Measurements from ENCODE around the gene PEX6.

Gene PEX6, protein sequence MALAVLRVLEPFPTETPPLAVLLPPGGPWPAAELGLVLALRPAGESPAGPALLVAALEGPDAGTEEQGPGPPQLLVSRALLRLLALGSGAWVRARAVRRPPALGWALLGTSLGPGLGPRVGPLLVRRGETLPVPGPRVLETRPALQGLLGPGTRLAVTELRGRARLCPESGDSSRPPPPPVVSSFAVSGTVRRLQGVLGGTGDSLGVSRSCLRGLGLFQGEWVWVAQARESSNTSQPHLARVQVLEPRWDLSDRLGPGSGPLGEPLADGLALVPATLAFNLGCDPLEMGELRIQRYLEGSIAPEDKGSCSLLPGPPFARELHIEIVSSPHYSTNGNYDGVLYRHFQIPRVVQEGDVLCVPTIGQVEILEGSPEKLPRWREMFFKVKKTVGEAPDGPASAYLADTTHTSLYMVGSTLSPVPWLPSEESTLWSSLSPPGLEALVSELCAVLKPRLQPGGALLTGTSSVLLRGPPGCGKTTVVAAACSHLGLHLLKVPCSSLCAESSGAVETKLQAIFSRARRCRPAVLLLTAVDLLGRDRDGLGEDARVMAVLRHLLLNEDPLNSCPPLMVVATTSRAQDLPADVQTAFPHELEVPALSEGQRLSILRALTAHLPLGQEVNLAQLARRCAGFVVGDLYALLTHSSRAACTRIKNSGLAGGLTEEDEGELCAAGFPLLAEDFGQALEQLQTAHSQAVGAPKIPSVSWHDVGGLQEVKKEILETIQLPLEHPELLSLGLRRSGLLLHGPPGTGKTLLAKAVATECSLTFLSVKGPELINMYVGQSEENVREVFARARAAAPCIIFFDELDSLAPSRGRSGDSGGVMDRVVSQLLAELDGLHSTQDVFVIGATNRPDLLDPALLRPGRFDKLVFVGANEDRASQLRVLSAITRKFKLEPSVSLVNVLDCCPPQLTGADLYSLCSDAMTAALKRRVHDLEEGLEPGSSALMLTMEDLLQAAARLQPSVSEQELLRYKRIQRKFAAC

DNA sequence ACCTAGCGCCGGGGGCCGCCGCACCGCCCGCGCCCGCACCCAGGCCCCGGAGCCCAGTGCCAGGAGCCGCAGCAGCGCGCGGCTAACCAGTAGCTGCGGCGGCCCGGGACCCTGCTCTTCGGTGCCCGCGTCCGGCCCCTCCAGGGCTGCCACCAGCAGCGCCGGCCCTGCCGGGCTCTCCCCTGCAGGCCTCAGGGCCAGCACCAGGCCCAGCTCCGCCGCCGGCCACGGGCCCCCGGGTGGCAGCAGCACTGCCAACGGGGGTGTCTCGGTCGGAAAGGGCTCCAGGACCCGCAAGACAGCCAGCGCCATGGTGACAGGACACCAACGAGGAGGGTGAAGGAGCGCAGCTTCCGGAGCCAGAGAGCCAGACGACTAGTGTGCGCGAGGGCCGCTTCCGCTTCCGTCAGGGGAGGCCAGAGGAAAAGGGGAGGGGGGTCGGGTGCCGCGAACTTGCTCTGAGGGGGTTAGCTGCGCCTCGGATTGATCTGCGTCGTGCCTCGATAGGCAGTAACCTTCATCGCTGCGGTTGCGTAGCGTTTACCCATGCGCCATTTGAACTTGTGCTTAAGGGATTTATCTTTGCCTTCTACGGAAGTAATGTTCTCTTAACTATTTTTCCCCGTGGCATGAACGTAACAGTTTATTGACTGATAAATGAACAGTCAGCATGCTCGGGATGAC is at the start of gene PEX6:
PEX6 (minus strand) TSS at position 343 of the 684 bp plus-strand sequence; CDS start at position 312, 31 bp downstream.
- Histone ChIP-seq H3K4me3 (ENCODE audit: low read depth, low read length) (peak within 1 kb of the TSS; percentile 79), H3K9me3 (ENCODE audit: severe bottlenecking) (no peaks in the 10 kb centered on the region), H3K27ac (peak within 1 kb of the TSS; percentile 66), H3K27me3 (ENCODE audit: insufficient read depth, low read depth, severe bottlenecking) (no peaks in the 10 kb centered on the region), H3K36me3 (peaks cover 14% of the 10 kb centered on the region)
- peak; percentile 99 for DNase-seq
- TF ChIP-seq, protein P1, sequence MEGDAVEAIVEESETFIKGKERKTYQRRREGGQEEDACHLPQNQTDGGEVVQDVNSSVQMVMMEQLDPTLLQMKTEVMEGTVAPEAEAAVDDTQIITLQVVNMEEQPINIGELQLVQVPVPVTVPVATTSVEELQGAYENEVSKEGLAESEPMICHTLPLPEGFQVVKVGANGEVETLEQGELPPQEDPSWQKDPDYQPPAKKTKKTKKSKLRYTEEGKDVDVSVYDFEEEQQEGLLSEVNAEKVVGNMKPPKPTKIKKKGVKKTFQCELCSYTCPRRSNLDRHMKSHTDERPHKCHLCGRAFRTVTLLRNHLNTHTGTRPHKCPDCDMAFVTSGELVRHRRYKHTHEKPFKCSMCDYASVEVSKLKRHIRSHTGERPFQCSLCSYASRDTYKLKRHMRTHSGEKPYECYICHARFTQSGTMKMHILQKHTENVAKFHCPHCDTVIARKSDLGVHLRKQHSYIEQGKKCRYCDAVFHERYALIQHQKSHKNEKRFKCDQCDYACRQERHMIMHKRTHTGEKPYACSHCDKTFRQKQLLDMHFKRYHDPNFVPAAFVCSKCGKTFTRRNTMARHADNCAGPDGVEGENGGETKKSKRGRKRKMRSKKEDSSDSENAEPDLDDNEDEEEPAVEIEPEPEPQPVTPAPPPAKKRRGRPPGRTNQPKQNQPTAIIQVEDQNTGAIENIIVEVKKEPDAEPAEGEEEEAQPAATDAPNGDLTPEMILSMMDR (IDR thresholded peaks at IDR 0.05; ENCODE audit: low read depth, low read length), result no peak

DNA sequence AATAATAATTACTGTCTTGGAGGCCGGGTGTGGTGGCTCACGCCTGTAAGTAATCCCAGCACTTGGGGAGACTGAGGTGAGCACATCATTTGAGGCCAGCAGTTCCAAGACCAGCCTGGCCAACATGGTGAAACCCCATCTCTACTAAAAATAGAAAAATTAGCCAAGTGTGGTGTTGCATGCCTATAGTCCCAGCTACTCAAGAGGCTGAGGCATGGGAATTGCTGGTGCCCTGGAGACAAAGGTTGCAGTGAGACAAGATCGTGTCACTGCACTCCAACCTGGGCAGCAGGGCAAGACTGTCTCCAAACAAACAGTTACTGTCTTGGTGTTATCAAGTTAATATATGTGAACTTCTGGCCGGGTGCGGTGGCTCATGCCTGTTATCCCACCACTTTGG is 47.4 kb upstream of the PEX6 start:
- peaks cover 87% of the 10 kb centered on the region for H3K36me3 ChIP-seq
- DNase-seq, result no peak
- H3K9me3 ChIP-seq (ENCODE audit: severe bottlenecking), result no peaks in the 10 kb centered on the region
- H3K27ac ChIP-seq, result no peak overlapping the region
- no peaks in the 10 kb centered on the region for H3K27me3 ChIP-seq (ENCODE audit: insufficient read depth, low read depth, severe bottlenecking)
- H3K4me3 ChIP-seq (ENCODE audit: low read depth, low read length), result no peak overlapping the region
- TF ChIP-seq, protein P1 (IDR thresholded peaks at IDR 0.05; ENCODE audit: low read depth, low read length), result no peak

DNA sequence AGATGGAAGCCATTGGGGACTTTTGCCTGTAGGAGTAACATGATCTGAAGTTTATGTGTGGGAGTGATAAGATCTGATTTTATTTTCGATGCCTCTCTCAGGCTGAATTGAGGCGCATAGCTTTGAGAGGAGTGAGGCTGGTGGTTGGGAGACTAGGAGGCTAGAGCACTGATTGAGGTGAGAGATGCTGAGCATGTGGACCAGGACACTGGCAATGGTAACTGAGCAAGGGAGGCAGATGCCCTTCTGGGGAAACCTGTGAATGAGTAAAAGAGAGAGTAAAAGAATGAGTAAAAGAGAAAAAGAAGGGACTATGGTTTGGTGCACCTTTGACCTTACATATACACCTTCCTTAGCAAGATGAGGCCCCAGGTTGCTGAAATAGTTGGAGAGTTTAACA is 45.5 kb upstream of the PEX6 start:
- peaks cover 85% of the 10 kb centered on the region for H3K36me3 ChIP-seq
- no peak for DNase-seq
- TF ChIP-seq, protein P1 (IDR thresholded peaks at IDR 0.05; ENCODE audit: low read depth, low read length), result no peak
- H3K4me3 ChIP-seq (ENCODE audit: low read depth, low read length), result no peak overlapping the region
- H3K27me3 ChIP-seq (ENCODE audit: insufficient read depth, low read depth, severe bottlenecking), result no peaks in the 10 kb centered on the region
- no peaks in the 10 kb centered on the region for H3K9me3 ChIP-seq (ENCODE audit: severe bottlenecking)
- no peak overlapping the region for H3K27ac ChIP-seq

DNA sequence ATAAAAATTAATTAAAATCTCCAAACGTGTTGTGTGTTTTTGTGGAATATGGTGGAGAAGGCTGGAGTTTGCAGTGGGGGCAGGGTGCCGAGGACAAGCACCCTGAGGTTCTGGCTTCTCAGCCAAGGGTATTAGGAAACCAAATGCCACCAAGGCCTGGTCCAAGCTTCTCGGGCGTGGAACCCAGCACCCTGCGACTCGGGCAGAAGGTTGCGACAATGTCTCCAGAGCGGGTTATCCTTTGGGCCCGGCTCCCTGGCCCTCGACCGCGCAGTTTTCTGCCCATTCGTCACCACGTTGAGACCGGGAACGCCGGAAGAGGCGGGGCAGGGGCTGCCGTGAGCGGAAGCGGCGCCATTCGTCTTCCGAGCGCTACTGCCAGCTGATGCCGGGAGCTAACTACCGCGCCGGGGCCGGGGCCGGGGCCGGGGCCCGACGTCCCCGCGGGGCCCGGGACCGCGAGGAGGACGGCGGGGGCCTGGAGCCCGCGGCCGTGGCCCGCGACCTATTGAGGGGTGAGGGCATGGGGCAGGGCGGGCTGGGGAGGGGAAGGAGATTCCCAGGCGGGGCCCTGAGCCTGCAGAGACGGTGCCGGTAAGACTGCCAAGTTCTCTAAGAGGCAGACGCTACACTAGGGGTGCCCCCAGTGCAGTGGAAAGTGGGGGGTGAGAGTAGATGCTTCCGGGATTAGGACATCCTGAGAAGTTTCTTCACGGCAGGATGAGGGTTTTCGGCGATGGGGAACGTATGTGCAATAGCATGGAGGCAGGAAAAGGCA is 42.5 kb upstream of the PEX6 start, which contains the start of gene RRP36:
RRP36 (plus strand) TSS at position 354 of the 778 bp plus-strand sequence; CDS start at position 386, 32 bp downstream.
- Histone ChIP-seq H3K9me3 (ENCODE audit: severe bottlenecking) (no peaks in the 10 kb centered on the region), H3K36me3 (peaks cover 85% of the 10 kb centered on the region), H3K4me3 (ENCODE audit: low read depth, low read length) (peak within 1 kb of the TSS; percentile 70), H3K27me3 (ENCODE audit: insufficient read depth, low read depth, severe bottlenecking) (no peaks in the 10 kb centered on the region), H3K27ac (peak within 1 kb of the TSS; percentile 95)
- peak; percentile 93 for DNase-seq
- TF ChIP-seq, protein P1 (IDR thresholded peaks at IDR 0.05; ENCODE audit: low read depth, low read length), result no peak

DNA sequence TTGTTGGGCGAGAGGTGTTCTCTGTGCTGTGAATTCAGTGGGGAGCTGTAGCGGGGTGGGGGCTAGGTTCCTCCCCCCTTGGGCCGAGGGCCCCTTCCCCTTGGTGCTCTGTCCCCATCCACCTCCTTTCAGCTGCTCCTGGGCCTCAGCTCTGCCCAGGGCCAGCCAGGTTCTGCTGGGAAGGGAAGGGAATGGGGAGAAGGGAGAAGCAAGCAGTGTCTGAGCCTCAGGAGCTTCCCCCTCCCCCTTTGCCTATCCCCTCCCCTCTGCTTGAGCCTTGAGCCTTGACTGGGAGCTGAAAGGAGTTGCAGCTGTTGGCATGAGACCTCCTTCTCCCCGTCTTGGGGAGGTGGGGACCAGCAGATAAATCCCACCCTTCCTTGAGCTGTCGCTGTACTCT is 41.9 kb upstream of the PEX6 start:
- peak; percentile 88 for DNase-seq
- no peaks in the 10 kb centered on the region for H3K9me3 ChIP-seq (ENCODE audit: severe bottlenecking)
- peaks cover 85% of the 10 kb centered on the region for H3K36me3 ChIP-seq
- H3K4me3 ChIP-seq (ENCODE audit: low read depth, low read length), result peak overlapping the region; percentile 70
- peak overlapping the region; percentile 95 for H3K27ac ChIP-seq
- TF ChIP-seq, protein P1 (IDR thresholded peaks at IDR 0.05; ENCODE audit: low read depth, low read length), result no peak
- H3K27me3 ChIP-seq (ENCODE audit: insufficient read depth, low read depth, severe bottlenecking), result no peaks in the 10 kb centered on the region
